ENCODE measurements around the gene B3GALT5. TPM values are rescaled to one million over a fixed set of nuclear protein-coding genes. Genes with fewer than 3 reads are reported as not detected.
A peak's percentile ranks its signal among the peaks of the same experiment; 100 is the strongest.

B3GALT5 gene
- total and polyA plus RNA-seq, 2 of the 4 experiments (the other 2 are of a cell fraction) = 0.05 to 0.18 TPM

DNA sequence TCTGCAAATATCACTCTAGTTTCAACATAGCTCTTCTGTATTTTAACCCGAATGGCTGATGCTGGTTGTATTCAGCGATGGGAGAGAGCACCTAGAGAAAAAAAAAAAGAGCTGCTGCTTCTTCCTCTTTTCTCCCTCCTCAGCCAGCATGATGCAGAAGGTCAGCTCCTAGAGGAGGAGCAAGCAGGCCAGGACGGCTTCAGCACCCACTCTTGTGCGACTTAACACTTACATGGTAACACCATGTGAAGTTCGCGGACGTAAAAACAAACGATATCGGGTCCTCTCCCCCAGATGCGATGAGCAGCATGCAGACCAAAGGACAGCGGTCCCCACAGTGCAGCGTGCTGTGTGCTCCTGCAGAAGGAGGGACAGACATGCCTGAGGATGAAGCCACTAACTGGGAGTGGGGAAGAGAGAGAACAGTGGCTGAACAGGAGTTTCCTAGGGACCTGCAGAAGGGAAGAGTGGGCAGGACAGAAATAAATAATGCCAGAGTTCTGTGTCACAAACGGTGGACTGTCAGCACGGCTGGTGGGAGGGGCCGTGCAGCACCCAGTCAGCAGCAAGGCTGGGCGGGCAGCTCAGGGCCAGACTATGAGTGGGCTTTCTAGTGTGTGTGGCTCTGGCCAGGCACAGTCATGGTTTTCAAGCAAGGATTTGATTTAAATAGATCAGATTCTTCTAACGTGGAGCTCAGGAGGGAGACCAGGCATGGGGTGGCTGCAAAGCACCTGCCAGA, 11.4 kb upstream of the B3GALT5 start:
- no TSS peak for BruUV-seq (replicated peaks)
- H3K56ac ChIP-seq (ENCODE audit: extremely low read depth, insufficient read depth, low read length) = no peak overlapping the region
- peak overlapping the region; percentile 68 for H2AFZ ChIP-seq (replicated peaks; ENCODE audit: low read length, poor library complexity)
- H3K4me3 ChIP-seq (ENCODE audit: insufficient read depth, low read depth, low read length) = no peak overlapping the region
- CTCF ChIA-PET = no interaction called here
- no peak overlapping the region for H2AK5ac ChIP-seq (ENCODE audit: low read depth, low read length)
- H3K27ac ChIP-seq (ENCODE audit: insufficient read depth, low read length) = no peak overlapping the region
- H3K4me1 ChIP-seq (ENCODE audit: control insufficient read depth, insufficient read depth, low read length) = no peaks in the 10 kb centered on the region
- dilution Hi-C loops (cut with HindIII; ENCODE audit: low sequenced_read_pairs, unreplicated experiment) (no loop called here), intact Hi-C loops (cut with micrococcal nuclease) (no loop called here), in situ Hi-C loops (cut with MboI; ENCODE audit: low sequenced_read_pairs) (no loop called here)
- no peak overlapping the region for H4K5ac ChIP-seq (ENCODE audit: low read depth, low read length)
- H3K9me3 ChIP-seq (ENCODE audit: control insufficient read depth, insufficient read depth, low read length) = no peaks in the 10 kb centered on the region
- no peak overlapping the region for H4K91ac ChIP-seq (ENCODE audit: insufficient read depth, low read depth, low read length)
- H2BK20ac ChIP-seq (ENCODE audit: low read depth, low read length) = no peak overlapping the region
- H4K20me1 ChIP-seq (ENCODE audit: insufficient read depth, low read length) = no peaks in the 10 kb centered on the region
- peak overlapping the region; percentile 75; the same call in 1 of the 2 replicates for H3K4me2 ChIP-seq (ENCODE audit: low read depth, low read length)
- peaks cover 2% of the 10 kb centered on the region; the same call in 1 of the 2 replicates for H3K27me3 ChIP-seq (ENCODE audit: control insufficient read depth, insufficient read depth, low read length)
- no peaks in the 10 kb centered on the region for H3K9me1 ChIP-seq (ENCODE audit: insufficient read depth, low read length)
- H3K79me1 ChIP-seq (ENCODE audit: low read depth in 1 of 2, low read length in 2 of 2) = no peaks in the 10 kb centered on the region
- POLR2A ChIA-PET (ENCODE audit: unreplicated experiment) = interaction anchor here (0.6 kb wide), 1 partner anchor 58 kb away, joined by 3 read pairs; no protein-coding TSS in a partner anchor
- H2AK9ac ChIP-seq (replicated peaks; ENCODE audit: low read depth, low read length, poor library complexity) = no peak overlapping the region
- 20% methylated on average over 12 of the region's 17 CpGs; no CpG with 5 or more reads in 1 of the 2 experiments for WGBS, 2 experiments (ENCODE audit: extremely low coverage in 2 of 2, insufficient read length in 1 of 2)
- H4K8ac ChIP-seq (ENCODE audit: low read depth in 2 of 2, low read length in 2 of 2) = no peak overlapping the region
- H2BK15ac ChIP-seq (ENCODE audit: low read depth, low read length) = no peak overlapping the region
- no peak overlapping the region for H3K23ac ChIP-seq (ENCODE audit: low read depth, low read length)
- H2BK5ac ChIP-seq (ENCODE audit: low read depth, low read length, poor library complexity, severe bottlenecking) = no peak overlapping the region
- DNase-seq (no peak), ATAC-seq (ENCODE audit: low read depth) (peak; percentile 24; the same call in 1 of the 2 replicates)
- H3K4ac ChIP-seq (ENCODE audit: low read depth, low read length) = no peak overlapping the region
- H3K18ac ChIP-seq (ENCODE audit: low read depth, low read length) = no peak overlapping the region
- H3K14ac ChIP-seq (replicated peaks; ENCODE audit: low read depth, low read length) = no peak overlapping the region
- H3K9ac ChIP-seq (ENCODE audit: low read depth, low read length) = no peak overlapping the region
- H3K36me3 ChIP-seq (ENCODE audit: control insufficient read depth, insufficient read depth, low read length) = no peaks in the 10 kb centered on the region
- no peak overlapping the region for H2BK120ac ChIP-seq (ENCODE audit: low read depth, low read length)
- TF ChIP-seq MAFK (IDR thresholded peaks at IDR 0.05; ENCODE audit: low read depth, low read length) (no peak), SMC3 (IDR thresholded peaks at IDR 0.05; ENCODE audit: low read depth, low read length) (no peak), NFE2L2 (IDR thresholded peaks at IDR 0.05; ENCODE audit: low read depth, low read length) (no peak), MXI1 (IDR thresholded peaks at IDR 0.05; ENCODE audit: borderline replicate concordance, low read depth, low read length) (no peak), POLR2A (IDR thresholded peaks at IDR 0.05; ENCODE audit: low read depth, low read length) (no peak), MAZ (IDR thresholded peaks at IDR 0.05; ENCODE audit: borderline replicate concordance, low read depth, low read length) (no peak), CHD1 (IDR thresholded peaks at IDR 0.05; ENCODE audit: low read depth, low read length) (no peak), RAD21 (IDR thresholded peaks at IDR 0.05; ENCODE audit: low read length) (no peak), CEBPB (IDR thresholded peaks at IDR 0.05; ENCODE audit: low read depth, low read length) (no peak), RFX5 (IDR thresholded peaks at IDR 0.05; ENCODE audit: low read depth, low read length) (no peak), BHLHE40 (IDR thresholded peaks at IDR 0.05; ENCODE audit: low read depth, low read length) (no peak), RCOR1 (IDR thresholded peaks at IDR 0.05; ENCODE audit: insufficient replicate concordance, low read length) (no peak)
- TF ChIP-seq, protein P1, sequence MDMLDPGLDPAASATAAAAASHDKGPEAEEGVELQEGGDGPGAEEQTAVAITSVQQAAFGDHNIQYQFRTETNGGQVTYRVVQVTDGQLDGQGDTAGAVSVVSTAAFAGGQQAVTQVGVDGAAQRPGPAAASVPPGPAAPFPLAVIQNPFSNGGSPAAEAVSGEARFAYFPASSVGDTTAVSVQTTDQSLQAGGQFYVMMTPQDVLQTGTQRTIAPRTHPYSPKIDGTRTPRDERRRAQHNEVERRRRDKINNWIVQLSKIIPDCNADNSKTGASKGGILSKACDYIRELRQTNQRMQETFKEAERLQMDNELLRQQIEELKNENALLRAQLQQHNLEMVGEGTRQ (IDR thresholded peaks at IDR 0.05; ENCODE audit: low read depth, low read length) = no peak
- TF ChIP-seq, protein P2, sequence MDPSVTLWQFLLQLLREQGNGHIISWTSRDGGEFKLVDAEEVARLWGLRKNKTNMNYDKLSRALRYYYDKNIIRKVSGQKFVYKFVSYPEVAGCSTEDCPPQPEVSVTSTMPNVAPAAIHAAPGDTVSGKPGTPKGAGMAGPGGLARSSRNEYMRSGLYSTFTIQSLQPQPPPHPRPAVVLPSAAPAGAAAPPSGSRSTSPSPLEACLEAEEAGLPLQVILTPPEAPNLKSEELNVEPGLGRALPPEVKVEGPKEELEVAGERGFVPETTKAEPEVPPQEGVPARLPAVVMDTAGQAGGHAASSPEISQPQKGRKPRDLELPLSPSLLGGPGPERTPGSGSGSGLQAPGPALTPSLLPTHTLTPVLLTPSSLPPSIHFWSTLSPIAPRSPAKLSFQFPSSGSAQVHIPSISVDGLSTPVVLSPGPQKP (IDR thresholded peaks at IDR 0.05; ENCODE audit: borderline replicate concordance, low read depth, low read length) = no peak
- TF ChIP-seq, protein P3, sequence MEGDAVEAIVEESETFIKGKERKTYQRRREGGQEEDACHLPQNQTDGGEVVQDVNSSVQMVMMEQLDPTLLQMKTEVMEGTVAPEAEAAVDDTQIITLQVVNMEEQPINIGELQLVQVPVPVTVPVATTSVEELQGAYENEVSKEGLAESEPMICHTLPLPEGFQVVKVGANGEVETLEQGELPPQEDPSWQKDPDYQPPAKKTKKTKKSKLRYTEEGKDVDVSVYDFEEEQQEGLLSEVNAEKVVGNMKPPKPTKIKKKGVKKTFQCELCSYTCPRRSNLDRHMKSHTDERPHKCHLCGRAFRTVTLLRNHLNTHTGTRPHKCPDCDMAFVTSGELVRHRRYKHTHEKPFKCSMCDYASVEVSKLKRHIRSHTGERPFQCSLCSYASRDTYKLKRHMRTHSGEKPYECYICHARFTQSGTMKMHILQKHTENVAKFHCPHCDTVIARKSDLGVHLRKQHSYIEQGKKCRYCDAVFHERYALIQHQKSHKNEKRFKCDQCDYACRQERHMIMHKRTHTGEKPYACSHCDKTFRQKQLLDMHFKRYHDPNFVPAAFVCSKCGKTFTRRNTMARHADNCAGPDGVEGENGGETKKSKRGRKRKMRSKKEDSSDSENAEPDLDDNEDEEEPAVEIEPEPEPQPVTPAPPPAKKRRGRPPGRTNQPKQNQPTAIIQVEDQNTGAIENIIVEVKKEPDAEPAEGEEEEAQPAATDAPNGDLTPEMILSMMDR (conservative IDR thresholded peaks at IDR 0.05; ENCODE audit: low read depth, low read length) = no peak
